DLD1 (cell line): ENCODE measurements around the gene MRPS14.
"Not testable (repeated sequence)": the region's sequence is repeated elsewhere in the genome, so short reads cannot be mapped to it uniquely, and the experiment has no call there.

Experiments used
- in situ Hi-C: cut with HindIII; loops from 2 replicates; pipeline ENCODE4 v1.10.0; 2017; ENCODE audit warnings: low sequenced_read_pairs

Gene MRPS14

DNA sequence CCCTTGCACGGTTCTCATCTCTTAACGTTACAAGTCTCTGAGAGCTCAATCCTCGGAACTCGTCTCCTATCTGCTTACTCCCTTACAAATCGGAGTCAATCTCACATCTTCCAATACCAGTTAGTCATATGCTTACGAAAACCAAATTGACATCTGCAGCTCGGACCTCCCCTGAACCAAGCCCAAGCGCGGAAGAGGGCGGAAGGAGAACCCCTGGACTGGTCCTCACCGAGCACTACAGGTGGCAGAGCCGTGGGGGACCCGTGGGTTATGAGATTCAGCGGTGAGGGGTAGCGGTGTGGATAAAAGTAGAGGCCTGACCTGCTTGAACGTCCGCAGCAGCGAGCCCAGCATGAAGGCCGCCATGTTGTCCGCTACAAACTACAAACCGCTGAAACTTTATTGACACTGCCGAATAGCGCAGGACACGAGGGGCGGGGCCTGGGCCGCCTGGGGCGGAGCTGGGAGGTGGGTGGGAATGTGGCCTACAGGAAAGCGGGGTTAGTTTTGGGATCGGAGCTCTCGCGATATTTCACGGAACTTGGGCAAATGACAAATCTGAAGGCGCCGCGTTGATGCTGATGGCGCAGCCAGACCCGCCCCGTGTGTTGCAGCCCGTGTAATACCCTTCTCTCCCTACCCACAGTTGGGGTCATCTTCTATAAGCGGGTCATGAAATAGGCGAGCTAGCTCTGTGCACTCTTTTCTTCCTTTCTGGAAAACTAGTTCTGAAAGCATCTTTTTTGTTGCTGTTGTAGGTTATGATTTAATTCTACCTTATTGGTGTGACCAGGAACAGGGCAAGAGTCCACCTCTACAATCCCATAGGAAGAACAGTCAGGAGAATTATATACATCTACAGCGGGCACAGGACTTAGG is at the start of gene MRPS14:
Gene MRPS14, minus strand, starts transcription at position 383 of the 879 bp plus-strand sequence. Its CDS starts 17 bp downstream, at position 366.
- in situ Hi-C loops = no loop called here

DNA sequence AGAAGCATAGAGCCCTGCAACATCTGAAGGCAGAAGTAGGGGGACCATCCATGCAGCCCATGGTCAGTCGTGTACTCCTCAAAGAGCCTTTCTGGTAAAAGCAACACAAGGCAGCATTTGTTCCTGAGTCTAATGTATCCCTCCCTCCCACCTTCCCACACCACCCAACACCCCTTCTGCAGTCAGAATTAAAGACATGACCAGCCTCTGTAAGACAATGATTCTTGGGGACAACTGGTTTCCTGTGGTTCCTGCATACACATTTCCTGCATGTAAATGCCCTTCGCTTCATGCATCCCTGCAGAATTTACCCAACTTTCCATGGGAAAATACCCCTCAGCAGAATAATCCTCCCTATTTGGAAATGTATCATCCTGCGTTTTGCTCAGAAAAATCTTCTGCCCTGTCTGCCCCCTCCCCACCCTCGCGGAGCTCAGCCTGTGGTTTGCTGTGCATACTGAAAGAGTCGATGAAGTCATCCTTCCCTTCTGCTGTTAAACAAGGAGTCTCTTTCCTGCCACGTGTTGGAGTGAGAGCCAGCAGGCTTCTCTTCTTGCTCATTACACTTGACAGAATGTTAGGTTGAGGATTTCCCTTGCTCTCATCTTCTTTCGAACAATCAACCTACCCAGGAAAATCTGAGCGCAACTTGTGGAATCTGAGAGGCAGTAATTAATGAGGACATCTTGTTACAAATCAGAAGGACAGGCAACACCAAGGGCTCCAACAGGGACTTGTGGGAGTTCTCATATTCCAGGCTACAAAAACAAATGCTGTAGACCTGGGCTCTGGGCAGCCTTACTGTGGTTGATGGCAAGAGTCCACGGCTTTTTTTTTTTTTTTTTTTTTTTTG is 49.1 kb upstream of the MRPS14 start:
- in situ Hi-C loops = no loop called here

DNA sequence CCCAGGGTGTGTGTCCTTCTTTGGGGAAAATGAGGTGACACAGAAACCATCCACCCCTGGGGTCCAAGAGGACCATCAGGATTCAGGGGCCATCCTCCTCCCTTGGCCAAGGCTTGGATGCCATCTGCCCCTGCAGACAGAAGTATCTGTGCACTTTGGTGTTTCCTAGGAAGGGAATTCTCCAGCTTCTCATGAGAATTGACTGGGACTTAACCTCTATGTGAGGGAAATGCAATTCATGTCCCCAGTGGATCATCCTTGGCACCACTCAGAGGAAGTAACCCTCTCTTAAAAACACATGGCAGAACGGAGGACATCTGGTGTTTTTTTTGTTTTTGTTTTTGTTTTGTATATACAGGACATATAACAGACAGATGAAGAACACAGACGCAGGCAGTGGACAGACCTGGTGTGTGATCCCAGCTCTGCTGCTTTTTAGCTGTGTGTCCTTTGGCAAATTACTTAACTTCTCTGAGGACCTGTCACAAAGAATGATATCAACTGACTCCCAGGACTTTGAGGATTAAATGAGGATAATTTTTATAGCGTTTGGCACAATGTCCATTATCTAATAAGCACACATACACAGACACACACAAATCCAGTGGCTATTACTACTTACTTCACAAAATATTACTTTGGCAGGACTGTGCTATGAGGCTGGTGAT is 48.2 kb upstream of the MRPS14 start:
- in situ Hi-C loops = no loop called here

DNA sequence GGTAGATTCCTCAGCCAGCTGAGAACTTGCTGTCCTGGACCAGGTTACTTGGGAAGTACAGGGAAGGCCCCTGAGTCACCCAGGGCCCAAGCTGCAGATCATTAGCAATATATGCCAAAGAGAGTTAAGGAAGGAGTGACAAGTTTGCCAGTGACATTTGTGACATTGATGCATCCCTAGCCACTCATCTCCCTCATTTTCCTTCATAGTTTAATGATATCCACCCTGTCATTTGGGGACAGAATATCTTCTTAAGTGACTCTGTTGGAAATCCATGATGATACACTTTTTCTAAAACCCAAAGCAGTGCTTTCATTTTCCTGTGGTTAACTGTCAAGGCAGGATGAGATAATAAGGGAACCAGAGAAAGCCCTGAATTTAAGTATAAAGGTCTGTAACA is 47.6 kb upstream of the MRPS14 start:
- in situ Hi-C loops = no loop called here

DNA sequence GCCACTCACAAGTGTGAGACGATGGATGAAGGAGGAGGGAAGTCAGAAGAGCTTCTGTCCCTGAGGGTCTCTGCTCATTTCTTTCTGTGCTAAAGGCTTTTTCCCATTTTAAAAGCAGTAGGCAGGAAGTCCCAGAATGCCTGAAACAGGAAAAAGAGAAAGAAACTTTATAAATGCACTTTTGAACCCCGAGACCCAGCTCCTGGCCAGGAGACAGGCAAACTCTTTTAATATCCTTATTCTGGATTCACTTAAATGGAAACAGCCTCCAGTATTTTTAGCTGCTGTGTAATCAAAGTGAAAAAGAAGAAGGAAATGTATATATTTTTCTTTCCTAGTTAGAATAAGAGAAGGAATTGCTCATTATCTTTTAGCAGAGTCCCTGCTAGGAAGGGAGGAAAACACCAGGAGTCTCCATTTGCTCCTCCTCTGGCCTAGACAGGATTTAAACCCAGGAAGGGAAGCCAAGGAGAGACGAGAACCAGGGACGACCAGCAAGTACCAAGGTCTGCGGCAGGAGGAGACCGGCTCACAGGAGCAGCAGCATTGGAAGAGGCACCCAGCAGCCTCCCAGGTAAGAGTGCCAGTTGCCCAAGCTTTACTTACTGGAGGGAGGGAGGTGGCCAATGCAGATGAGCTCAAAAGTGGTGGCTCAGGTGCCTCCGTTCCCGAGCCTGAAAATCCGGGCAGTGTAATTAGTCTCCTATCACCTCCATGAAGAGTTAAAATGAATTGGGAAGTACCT is 44.3 kb upstream of the MRPS14 start, which contains the start of gene TNN:
Gene TNN, plus strand, starts transcription at position 472 of the 745 bp plus-strand sequence. CDS start 9,586 bp downstream, outside the sequence.
- in situ Hi-C loops = no loop called here

DNA sequence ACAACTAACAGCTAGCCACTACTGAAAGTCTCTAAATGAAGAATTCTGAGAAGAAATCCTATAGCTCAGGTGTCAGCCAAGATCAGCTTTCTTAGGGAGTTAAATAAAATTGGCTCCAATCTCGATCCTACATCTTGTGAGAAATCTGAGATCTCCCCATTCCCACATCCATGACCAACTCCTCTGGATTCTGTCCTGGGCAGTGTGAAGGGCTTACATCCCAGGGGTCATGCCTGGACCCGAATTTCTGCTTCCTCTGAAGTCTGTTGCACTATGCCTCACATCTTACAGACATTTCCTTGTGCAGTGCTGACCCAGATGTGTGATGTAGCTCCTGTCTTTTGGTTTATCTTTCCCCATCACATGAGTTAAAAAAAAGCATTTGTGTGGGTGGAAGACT is 39.6 kb upstream of the MRPS14 start:
- in situ Hi-C loops = no loop called here

DNA sequence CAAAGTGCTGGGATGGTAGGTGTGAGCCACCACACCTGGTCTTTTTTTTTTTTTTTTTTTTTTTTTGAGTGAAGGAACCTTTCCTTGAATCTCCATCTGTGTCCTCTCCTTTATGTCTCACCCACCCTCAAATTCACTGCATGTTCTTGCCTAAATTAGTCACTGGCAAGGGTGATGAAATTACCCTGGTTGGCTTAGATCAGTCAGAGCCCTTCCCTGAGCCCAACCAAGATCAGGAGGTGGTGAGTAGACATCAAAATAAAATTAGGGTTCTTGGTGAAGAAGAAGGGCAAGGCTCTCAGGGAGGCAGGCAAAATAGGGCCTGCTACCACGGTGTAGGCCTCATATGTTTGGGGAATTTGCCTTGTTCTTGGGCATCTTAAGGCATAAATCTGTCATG is 39.1 kb upstream of the MRPS14 start:
- in situ Hi-C loops = no loop called here

DNA sequence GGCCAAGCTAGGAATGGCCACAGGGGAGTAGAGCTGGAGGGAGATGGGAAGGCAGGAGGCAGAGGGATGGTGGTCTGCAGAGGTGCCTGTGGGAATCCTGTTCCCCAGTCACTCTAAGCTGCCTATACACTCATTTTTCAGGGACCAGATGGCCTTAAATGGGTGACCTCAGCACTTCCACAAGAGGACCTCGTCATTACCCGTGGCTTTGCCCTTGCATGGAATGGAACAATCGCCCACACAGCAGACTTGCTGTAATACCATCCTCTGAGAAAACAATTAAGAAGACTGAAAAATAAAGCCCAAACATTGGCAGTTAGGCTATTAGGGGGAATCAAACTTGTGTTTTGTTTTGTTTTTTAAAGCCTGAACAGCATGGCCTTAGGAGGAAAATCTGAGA is 31.5 kb upstream of the MRPS14 start:
- in situ Hi-C loops = no loop called here

DNA sequence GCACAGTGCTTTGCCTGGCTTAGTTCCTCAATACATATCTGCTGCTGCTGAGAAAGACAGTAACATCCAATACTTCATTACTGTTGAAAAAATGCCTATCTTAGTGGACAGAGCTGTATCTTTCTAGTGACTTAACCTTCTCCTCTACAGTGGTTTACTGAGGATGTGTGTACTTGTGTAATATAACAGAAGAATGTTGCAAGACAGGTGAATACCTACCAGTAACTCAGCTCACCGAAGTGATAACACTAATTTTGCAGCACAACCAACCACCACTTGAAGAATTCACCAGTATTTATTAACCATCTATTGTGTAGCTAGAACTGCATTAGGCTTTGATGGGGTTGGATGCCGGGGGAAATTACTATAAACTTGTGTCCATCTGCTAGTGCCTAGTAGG is 27.8 kb upstream of the MRPS14 start:
- in situ Hi-C loops = no loop called here

DNA sequence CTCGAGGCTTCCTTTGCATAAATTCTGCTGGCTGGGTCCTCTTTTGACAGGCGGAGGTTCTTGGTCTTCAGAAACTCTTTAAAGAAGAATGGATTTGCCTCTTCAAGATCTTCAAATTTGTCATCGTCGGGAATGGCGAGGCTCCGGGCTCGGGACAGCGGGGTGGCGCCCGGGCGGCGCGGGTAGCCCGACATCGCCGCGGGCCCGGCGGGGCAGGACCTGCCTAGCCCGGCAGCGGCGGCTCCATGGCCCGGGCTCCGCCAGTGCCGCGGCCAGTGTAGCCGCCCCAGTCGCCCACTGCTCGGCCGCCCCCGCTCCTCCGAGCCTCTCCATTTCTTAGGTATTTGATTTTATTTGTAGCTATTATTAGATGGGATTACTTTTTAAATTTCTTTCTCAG is 22.3 kb upstream of the MRPS14 start:
- in situ Hi-C loops = no loop called here

DNA sequence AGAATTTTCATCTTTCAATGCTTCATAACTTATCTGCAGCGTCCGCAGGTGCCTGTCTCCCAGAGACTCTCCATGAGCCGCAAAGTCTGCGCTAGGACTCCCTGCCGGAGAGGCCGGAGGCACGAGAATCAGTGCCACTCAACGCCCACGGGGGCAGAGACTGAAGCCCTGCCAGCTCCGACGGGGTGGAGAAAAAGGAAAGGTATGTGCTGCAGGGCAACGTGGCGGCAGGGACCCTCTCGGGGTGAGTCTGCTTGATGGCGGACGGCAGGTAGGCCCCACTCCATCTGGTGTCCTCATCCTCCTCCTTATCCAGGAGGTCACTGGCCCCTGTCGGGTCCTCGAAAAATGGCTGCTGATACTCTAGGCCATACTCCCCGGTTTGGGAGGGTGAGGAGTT is 21.9 kb upstream of the MRPS14 start:
- in situ Hi-C loops = no loop called here

DNA sequence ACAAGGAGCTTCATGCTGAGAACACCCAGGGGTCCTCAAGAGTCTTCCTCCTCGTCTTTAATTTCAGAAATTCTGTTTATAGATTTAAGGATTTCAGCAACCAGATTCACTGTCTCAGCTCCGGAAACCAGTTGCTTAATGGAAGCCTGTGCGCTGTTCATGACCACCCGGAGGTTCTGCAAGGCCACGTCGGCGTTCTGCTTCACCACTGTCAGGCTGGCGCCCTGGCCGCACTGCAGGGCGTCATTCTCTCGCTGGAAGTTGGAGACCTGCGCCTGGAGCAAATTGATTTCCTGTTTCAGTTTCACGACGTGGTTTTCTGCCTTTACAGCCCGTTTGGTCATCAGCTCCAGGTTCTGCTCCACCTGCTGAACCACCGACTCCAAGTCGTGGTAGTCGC is 21.4 kb upstream of the MRPS14 start:
- in situ Hi-C loops = not testable (repeated sequence)

DNA sequence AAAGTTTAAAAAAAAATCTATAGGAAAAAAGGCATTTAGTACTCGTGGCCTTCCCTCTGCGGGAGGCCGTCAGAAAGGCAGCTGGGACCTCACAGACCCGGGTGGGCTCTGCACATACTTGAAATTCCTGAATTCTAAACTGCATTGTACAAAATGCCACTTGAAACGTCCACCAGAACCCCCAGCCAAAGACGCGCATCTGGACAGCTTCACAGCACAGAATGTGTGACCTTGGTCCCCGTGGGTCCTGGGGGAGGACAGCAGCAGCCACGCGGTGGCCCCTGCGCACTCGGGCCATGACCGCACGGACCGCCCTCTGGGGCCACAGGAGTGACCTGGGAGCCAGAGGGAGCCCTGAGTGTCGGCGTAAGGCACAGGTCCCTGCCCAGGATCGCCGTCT is 20.6 kb upstream of the MRPS14 start:
- in situ Hi-C loops = no loop called here

DNA sequence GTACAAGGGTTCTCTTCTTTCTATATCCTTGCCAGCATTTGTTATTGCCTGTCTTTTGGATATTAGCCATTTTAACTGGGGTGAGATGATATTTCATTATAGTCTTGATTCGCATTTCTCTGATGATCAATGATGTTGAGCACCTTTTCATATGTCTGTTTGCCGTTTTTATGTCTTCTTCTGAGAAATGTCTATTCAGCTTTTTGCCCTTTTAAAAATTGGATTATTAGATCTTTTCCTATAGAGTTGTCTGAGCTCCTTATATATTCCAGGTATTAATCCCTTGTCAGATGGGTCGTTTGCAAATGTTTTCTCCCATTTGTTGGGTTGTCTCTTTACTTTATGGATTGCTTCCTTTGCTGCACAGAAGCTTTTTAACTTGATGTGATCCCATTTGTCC is 19.4 kb upstream of the MRPS14 start:
- in situ Hi-C loops = no loop called here

DNA sequence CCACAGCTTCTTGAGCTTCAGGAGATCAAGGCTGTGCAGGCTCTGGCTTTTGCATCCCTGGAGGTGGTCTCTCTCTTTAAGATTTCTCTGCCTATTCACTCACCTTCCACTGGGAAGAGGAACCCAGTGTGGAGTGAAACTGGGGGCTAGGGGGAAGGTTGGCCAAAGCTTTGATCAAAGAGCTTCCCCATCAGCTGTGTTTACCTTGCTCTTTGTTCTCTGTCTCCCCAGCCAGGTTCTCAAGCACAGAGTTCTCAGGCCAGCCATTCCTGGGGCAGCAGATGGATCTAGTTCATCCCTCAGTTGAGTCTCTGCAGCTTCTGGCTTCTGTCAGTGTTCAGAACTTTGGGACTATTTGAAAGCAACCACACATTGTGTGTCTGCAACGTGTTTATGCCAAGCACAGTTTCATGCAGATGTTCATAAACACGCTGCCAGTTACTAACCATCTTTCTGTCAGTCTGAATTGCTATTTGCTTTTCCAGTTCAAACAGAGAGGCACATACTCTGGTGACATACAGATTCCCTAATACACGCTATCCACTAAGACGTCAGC is 17.2 kb upstream of the MRPS14 start:
- in situ Hi-C loops = no loop called here

DNA sequence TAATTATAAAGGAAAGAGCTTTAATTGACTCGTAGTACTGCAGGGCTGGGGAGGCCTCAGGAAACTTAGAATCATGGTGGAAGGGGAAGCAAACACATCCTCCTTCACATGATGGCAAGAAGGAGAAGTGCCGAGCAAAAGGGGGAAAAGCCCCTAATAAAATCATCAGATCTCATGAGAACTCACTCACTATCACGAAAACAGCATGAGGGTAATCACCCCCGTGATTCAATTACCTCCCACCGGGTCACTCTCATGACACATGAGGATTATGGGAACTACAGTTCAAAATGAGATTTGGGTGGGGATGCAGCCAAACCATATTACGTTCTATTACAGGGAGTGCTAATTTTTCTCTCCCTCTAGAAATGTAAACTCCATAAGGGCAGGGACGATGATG is 14.2 kb upstream of the MRPS14 start:
- in situ Hi-C loops = no loop called here

DNA sequence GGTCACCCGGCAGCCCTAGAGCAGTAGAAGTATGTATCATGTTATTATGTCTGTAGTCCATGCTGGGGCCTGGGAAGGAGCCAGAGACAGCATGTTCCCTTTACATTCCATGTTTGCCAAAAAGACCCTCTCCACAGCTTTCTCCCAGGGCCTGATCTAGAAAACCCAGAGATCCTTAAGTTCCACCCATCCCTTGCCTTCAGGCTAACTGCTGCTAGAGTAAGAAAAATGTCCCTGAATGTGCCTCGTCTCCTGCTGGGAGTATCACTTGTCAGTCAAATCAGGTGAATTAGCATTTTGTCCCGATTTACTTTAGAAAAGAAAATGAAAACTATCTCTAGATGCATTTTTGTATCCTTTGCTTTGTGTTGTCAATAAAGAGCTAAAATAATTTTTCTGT is 13.3 kb upstream of the MRPS14 start:
- in situ Hi-C loops = no loop called here

DNA sequence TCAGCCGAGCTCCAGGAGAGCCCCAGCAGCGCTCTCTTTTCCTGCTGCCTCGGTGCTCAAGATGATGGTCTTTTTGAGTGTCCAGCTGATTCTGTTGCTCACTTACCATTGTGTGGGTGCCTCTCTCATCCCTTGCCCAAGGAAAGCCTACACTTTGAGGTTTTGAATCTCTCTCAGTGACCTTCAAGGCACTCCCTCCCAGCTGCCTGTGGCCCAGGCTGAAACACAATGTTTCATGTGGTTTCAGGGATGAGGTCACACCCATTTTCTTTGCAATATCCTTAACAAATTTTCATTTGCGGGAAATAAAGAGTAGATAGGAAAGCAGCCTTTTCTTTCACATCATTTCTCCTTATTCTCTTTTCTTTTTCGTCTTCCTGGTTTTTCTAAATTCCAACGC is 12.6 kb upstream of the MRPS14 start:
- in situ Hi-C loops = no loop called here

DNA sequence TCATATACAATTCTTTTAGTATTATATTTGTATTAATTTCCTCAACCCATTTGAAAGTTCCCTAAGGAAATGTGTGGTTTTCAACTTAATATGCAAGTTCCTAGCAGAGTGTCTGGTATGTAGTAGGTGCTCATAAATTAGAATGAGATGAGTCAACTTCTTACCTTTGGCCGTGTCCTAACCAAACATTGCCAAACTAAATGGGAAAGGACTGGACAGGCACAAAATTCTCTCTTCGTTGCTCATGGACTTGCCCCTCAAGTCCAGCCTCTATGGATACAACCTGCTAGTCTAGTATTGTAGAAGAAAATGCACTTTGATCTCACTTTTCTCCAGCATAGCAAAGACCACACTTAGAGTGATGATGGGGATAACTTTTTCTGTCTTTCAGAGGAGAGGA is 11.6 kb upstream of the MRPS14 start:
- in situ Hi-C loops = no loop called here

DNA sequence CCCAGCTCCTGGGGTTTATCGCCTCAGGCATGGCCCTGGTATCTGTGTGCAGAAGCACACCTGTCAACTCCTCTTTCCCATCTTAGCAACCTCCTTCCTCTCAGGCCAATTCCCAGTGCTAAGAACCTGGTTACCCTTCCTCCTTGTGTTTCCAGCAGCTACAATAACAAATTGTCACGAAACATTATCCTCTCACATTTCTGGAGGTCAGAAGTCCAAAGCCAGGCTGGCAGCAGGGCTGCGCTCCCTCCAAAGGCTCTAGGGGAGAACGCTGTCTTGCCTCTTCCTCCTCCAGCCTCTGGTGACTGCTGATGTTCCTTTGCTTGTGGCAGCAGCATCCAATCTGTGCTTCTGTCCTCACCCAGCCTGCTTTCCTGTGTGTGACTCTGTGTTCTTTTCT is 10.7 kb upstream of the MRPS14 start:
- in situ Hi-C loops = no loop called here
